ENCODE results near the gene NUDT1.
"Not testable (repeated sequence)": the region's sequence is repeated elsewhere in the genome, so short reads cannot be mapped to it uniquely, and the experiment has no call there.

NUDT1 gene

DNA sequence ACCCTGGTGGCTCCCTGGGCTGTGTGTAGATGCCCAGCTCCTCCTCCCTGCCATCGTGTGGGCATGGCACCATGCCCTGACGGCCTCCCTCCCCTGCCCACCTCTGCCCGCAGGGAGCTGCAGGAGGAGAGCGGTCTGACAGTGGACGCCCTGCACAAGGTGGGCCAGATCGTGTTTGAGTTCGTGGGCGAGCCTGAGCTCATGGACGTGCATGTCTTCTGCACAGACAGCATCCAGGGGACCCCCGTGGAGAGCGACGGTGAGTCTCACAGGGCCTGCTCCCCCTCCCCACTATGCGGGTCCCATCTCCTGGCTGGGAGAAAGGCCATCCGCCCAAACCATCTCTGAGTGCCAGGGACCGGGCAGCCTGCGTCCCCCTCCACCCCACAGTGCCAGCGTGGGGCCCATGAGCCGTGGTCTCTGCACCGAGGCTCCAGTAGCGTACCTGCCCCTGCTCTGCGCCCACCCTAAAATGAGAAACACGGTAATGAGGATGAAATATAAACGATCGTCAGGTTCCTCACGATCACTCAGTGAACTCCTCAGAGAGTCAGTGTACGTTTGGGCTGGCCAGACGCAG, 7.8 kb downstream of the NUDT1 start:
- no peak for DNase-seq (ENCODE audit: low spot score)

DNA sequence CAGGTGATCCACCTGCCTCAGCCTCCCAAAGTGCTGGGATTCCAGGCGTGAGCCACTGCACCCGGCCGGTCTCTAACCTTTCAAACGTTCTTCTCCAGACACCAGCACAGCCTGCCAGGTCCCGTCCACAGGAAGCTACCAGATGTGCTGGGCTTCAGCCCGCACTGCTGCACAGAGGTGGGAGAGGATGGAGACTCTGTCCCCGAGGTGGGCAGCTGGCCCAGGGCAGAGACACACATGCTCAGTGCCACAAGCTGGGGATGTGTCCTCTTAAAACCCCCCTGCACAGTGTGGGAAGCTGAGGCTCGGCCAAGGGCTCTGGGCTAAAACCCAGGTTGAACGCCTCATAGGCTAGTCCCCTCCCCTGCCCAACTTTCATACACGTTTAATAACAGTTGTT, 9.4 kb downstream of the NUDT1 start:
- DNase-seq (ENCODE audit: low spot score), result no peak

DNA sequence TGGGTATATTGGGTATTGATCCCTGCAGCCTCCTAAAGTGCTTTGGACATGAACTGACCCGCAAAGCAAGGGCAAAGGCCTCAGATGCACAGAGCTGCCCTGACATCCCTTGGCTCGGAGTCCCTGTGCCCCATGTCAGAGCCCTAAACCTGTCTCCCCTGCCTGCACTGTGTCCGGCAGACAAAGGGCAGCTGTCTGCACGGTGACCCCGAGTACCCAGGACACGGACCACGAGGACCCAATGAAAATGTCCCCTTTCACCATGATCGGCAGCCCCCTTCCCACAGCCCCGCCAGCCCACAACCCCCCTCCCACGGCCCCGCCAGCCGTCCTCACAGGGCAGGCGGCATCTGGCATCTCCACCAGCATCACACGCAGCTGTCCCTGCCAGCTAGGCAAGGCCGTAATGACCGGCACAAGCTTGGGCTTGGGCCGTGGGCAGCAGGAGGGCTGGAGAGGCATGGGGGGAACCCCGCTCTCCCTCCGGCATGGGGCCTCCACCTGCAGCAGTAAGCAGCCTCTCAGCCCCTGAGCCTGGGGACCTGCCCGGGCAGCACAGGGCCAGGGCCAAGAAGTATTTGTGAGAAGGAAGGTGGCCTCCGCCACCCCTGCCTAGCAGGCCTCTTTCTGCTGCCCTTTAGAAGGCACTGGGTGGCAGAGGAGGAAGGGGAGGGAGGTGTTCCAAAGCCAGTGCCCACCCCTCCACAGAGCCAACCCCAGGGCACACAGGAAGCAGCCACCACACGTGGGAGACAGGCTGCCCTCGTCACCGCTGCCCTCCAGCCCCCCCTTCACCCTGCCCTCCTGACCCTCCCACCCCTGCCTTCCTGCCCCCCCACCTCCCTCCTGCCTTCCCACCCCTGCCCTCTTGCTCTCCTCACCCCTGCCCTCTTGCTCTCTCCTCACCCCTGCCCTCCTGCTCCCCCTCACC, 10.1 kb downstream of the NUDT1 start:
- DNase-seq (ENCODE audit: low spot score), result no peak

DNA sequence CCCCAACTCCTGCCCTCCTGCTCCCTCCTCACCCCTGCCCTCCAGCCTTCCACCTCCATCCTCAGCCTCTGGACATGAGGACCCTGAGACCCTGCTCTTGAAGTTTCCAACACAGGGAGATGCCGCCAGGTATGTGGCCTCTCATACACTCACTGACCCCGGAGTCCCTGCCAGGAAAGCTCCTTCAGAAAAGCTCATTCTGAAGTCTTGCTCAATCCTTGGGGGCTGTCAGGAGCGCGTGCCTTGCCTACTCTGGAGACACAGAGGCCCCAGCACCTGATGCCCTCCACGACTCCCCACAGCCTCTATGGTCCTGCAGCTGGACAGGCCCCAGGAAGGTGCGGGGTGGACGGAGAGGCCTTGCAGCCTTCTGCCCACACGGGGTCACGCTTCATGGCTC, 11.0 kb downstream of the NUDT1 start:
- no peak for DNase-seq (ENCODE audit: low spot score)

DNA sequence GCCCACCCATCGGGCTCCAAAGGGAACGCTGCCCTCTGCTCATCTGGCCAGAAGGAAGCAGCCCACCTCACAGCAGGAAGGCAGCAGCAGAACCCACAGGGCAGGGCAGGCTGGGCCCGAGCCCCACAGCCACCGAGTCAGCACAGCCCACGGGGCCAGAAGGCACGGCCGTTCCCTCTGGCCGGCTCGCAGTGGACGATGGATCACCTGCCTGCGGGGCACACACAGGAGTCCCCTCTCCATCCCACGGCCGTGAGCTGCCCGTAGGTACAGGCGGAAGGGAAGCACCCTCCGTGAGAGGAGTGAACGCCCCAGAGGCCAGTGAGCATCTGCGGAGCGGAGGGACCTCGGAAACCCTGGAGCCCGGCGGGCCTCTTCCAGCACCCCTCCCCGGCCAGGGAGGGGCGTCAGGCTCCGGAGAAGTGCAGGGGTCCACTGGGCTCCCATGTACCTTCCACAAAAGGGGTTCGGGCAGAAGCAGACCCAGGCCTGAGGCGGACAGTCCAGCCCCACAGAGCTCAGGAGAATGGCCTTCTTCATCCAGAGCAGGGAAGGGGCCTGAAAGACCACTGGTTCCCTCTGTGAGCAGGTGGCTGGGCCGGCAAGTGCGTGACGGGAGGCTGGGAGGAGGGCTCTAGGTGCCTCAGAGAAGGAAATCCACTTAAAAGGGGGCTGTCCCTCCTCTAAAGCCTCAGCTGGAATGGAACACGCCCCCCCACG, 11.7 kb downstream of the NUDT1 start:
- no peak for DNase-seq (ENCODE audit: low spot score)

DNA sequence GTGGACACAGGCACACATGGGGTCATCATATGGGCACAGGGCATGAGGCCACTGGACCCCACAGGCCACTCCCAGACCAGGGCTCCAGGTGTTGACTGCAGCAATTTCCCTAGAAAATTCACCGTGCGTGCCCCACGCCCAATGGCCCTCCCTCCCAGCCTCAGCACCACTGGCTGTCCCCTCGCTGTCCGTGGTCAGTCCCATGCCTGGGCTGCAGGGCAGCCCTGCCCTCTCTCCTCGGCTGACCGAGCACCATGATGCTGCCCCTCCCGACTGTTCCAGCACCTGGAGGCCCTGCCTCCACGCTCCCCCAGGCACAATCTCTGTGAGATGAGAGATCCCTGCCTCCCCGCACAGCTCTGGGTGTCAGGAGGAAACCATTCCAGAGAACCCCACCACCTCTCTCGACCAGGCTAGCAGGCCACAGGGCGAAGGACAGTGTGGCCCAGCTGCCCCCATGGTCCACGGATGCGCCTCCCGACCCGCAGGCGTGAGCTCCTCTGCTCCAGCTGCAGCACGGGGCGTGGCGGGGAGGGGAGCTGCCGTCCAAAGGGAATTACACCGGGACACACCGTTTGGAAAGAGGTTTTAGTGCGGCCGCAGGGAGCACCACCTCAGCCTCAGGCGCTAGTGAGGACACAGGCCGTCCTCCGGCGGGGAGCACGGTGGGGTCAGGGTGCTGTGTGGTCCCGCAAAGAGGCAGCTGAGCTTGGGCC, 12.6 kb downstream of the NUDT1 start:
- DNase-seq (ENCODE audit: low spot score), result no peak

DNA sequence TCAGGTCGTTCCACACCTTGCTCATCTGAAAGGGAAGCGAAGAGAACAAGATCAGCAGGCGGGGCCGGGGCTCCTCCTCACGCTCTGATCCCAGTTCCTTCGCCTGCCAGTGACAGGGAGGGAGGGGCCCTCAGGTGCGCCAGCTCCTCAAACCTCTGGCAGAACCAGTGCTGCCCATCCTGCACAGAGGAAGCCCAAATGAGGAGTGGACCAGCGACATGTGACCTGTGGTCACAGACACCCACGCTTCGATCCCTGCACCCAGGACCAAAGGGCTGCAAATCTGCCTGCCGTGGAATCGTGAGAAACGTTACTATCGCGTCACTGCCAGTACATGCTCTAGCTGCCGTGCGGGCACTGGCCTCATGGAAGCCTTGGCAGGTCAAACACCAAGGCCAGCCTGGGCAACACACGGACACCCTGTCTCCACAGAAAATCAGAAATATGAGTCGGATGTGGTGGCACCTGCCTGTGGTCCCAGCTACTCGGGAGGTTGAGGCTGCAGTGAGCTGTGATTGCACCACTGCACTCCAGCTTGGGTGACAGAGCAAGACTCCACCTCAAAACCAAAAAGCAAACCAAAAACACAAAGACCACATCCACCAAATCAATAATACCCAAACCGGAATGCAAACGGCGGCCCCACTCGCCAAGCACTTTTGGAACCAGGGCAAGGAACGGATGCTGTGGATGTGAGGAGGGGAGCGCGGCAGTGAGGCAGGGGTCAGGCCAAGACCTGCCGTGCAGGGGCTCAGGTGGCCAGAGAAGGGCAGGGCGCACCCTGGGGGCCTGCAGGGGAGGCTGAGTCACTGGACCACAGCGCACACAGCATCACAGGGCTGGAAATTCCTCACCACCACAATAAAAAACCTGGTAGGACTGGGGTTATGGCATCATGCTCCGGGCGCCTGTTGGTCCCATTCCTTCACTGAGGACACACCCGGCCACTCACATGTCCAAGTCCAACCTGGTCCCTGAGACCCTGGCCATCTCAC, 13.4 kb downstream of the NUDT1 start:
- DNase-seq (ENCODE audit: low spot score), result no peak

DNA sequence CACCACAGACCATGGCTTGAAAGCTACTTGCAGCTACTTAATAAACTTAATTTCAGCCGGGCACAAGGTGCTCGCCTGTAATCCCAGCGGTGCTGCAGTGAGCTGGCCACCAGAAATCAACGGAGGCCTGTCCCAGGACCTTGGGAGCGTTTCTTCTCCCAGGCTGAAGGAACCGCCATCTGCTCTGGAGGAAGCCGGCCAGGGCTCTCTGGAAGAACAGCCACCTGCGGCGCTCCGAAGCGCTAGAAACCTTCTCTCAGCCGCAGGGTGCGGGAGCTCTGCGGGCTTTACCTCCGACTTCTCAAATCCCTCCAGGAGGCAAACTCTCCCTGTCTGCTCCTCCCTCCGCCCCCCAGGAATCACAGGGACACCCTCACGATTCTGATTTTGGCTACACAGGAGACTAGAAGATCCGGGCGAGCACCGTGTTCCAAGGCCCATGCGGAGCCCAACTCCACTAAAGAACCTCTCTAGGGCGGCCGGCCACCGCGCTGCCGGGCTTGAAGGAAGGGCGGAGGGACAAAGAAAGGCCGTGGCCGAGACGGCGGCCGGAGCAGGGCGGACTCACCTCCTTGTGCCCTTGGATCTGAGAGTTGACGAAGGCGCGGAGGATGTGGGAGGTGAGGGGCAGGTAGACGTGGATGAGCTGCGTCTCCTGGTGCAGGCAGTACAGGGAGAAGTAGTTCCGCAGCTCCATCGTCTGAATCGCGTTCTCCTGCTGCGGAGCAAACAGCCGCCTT, 14.4 kb downstream of the NUDT1 start:
- DNase-seq (ENCODE audit: low spot score), result no peak

DNA sequence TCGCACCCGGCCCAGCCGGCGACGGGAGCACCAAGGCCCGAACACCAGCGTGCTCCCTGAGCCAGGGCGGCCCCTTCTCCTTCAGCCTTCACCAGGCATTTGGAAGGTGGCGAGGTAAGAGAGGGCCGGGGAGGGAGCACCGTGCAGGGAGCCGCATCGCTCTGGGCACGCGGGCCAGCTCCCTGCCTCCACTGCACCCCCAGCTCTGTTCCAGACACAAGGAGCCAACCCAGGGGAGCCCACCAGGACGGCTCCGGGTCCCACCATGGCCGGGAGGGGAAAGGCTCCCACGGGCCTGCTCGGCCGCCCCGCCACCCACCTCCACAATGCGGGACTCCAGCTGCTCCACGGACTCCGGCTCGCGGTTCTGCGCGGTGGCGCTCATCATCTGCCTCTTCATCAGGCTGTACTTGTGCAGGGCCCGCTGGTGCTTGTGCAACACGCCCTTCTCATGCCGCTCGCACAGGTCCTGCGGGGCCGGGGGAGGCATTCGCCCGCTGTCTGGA, 15.1 kb downstream of the NUDT1 start:
- DNase-seq (ENCODE audit: low spot score), result no peak

DNA sequence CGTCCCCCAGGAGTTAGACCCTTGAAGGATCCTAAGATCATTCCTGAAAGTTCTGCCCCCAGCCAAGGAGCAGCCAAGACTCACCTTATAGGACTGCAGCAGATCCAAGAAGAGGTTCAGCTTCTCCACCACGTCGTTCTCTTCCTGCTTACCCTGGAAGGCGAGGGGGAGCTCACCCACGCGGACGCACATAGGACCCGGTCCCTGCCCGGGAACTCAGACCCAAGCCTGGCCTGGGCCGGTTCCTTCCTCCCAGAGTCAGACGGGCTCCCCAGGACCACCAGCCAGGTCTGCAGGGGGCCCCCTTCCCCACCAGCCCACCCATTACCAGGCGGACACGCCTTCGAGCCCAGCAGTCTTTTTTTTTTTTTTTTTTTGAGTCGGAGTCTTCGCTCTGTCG, 15.6 kb downstream of the NUDT1 start:
- no peak for DNase-seq (ENCODE audit: low spot score)

DNA sequence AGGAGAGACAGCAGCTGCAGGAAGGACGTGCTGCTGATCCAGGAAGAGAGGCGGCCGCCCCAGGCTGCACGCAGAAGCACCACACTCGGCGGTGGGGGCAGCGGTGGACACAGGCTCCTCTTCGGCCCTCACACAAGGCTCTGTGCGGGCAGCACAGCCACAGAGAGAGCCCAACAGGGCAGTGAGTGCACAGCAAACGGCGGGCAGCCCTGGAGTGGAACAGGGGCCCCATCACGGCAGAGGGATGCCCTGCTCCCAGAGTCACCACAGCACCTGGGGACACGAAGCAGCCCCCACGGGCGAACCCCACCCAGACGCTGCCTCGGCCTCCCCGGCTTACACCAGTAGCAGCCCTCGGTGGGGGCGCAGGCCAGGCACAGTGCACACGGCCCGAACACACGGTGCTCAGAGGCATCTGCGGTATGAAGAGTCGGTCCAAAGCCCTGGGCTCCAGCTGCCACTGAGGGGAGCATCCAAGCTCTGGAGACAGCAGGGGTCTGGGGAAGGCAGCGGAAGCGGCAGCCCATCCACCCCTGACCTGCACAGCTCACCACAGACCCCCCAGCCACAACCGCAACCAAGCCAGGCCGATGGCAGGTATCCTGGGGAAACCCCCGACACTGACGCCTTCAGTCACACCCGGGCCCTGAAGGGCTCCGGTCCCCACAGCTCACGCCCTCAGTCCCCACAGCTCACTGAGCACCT, 16.8 kb downstream of the NUDT1 start:
- DNase-seq (ENCODE audit: low spot score), result no peak

DNA sequence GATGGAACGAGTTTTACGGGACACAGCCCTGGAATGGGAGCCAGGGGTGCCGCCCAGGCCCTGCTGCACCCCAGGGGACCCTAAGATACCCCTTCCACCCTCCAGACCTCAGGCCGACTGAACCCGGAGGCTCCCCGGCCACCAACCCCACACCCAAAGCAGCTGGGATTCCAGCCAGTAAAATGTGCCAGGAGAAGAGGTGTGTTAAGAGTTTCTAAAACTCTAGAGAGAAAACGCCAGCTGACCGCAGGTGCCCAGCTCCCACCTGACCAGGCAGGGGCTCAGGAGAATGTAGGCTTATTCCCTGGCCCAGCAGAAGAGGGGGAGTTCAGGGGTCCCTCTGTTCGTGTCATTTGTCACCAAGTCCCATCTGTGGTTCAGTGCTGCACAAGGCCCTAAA, 17.5 kb downstream of the NUDT1 start:
- DNase-seq (ENCODE audit: low spot score), result no peak

DNA sequence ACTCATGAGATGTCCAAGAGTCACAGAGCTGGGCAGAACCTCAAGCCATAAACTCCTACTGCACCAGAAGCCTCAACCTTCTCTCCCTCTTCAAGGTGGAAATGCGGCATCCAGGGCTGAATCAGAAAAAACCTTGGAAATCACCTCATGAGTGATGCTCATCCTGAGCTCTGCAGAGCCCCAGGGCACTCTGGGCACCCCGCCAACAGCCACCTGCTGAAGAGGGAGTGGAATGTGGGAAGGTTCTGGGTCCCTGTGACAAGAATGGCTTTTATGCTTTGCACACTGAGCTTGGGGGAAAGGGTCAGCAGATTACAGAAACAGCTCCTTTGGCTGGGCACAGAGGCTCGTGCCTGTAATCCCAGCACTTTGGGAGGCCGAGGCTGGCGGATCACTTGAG, 18.8 kb downstream of the NUDT1 start:
- DNase-seq (ENCODE audit: low spot score), result no peak

DNA sequence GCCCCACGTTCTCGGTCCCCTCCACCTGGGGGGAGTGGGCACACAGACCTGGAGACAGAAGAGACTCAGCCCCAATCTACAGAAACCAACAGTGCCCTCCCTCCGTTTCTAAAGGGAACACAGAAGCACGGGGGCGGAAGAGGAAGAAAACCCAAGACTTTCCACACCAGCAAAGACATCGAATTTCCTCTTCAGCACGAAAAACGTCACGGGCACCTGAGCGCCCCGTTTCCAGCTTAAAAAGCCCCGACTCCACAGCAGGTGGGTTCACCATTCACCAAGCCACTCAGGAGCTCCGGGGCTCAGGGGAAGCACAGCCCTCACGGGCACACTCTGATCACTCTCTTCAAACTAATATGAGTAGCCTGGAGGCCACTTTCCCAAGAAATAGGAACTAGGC, 19.6 kb downstream of the NUDT1 start:
- DNase-seq (ENCODE audit: low spot score), result no peak

DNA sequence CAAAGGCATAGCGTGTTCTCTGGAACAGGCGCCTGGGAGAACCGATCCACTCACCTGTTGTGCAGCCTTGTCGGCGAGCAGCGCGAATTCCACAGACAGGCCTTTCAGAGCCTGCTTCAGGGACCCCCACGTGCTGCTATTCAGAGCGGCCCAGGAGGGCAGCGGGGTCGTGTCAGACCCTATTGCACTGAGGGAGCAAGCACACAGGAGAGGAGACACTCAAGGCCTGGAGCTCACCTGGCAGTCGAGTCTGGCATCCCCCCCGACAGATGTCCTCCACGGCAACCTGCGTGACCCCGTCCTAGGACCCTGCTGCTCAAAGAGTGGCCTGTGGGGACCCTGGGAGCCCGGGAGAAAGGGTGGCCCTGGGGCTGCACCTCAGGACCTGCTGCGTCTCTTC, 21.1 kb downstream of the NUDT1 start:
- DNase-seq (ENCODE audit: low spot score), result no peak

DNA sequence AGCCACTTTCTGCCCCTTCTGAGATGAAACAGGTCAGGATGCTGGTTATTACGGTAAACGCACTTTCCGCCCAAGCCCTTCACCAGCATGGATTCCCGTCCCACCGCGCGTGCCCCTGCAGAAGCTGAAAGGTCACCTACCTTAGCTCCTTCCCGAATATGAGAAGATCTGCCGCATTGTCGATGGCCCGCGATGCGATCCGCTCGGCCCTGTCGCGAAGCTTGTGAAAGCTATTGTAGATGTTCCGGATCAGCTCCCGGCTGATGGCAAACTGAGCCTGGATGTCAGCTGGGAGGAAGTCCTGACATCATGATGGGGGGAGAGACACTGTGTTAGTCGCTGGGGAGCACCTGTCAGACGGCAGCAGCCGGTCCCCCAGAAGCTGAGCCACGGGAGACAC, 22.1 kb downstream of the NUDT1 start:
- DNase-seq (ENCODE audit: low spot score), result no peak

DNA sequence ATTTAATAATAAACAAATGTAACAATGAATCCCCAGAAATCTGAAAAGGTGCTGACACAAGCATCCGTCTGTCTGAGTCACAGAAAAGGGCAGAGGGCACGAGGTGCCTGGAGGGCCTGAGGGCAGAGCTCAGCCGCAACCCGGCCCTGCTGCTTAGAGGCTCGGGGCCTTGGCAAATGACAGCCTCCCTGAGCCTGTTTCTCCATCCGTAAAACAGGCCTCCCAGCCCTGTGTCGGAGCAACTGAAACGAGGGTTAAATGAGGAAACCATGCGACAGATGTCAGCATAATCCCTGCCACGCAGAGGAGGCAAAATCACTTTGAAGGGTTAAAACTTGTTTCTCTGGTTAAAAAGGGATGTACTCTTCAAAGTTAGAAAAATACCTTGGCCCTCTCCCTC, 24.9 kb downstream of the NUDT1 start:
- no peak for DNase-seq (ENCODE audit: low spot score)

DNA sequence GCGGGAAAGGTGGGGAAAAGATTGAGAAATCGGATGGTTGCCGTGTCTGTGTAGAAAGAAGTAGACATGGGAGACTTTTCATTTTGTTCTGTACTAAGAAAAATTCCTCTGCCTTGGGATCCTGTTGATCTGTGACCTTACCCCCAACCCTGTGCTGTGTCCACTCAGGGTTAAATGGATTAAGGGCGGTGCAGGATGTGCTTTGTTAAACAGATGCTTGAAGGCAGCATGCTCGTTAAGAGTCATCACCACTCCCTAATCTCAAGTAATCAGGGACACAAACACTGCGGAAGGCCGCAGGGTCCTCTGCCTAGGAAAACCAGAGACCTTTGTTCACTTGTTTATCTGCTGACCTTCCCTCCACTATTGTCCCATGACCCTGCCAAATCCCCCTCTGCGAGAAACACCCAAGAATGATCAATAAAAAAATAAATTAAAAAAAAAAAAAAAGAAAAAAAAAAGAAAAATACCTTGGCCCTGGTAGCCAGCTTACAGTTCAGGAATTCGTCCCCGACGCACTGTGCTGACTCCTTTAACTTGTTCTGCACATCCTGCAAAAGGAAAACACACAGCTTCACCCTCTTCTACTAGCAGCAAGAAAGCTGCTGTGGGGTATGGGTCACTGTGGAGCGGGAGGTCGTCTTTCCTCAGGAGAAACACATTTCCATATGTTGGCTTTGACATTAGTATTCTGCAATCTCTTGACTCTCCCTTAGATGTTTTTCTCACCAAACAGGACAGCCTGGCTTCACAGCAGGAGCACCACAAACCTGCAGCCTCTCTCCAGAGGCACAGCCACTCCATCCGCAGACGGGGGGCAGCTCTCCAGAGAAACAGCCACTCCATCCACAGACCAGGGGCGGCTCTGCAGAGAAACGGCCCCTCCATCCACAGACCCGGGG, 27.3 kb downstream of the NUDT1 start:
- DNase-seq (ENCODE audit: low spot score), result not testable (repeated sequence)

Measured in hematopoietic multipotent progenitor cell treated with erythropoietin and hydrocortisone succinate and interleukin-3 and kit ligand, for 15 days (in vitro differentiated cells).